Loucy (cell line): ENCODE measurements around the gene MSRB2.

Experiments used
- H2AFZ ChIP-seq: fragments of 200-600 bp; sonication (generic); 2 replicates; pipeline ENCODE4 v1.6.0; 2016; ENCODE audit warnings: antibody characterized with exemption, mild to moderate bottlenecking, low read length, moderate library complexity
- H3F3A ChIP-seq: fragments of 200-600 bp; 2 replicates; pipeline ENCODE4 v1.6.0; 2016; ENCODE audit warnings: antibody characterized with exemption, low read depth, mild to moderate bottlenecking
- H3K27me3 ChIP-seq: fragments of 200-600 bp; sonication (generic); 2 replicates; pipeline ENCODE4 v1.6.1; 2014; ENCODE audit warnings: low read length, mild to moderate bottlenecking; ENCODE audit not compliant: insufficient read depth, poor library complexity, severe bottlenecking
- H3K36me3 ChIP-seq: fragments of 200-600 bp; sonication (generic); 2 replicates; pipeline ENCODE4 v1.6.1; 2016; ENCODE audit warnings: low read length; ENCODE audit not compliant: insufficient read depth
- H3K4me1 ChIP-seq: fragments of 200-600 bp; sonication (generic); 2 replicates; pipeline ENCODE4 v1.5.1; 2014; ENCODE audit warnings: low read length, mild to moderate bottlenecking; ENCODE audit not compliant: insufficient read depth, poor library complexity, severe bottlenecking
- H3K4me2 ChIP-seq: fragments of 200-600 bp; sonication (generic); 2 replicates; pipeline ENCODE4 v1.6.0; 2014; ENCODE audit warnings: antibody characterized with exemption, low read length, low read depth, mild to moderate bottlenecking; ENCODE audit not compliant: poor library complexity, severe bottlenecking
- H3K4me3 ChIP-seq: fragments of 200-600 bp; sonication (generic); 2 replicates; pipeline ENCODE4 v1.5.1; 2014; ENCODE audit warnings: low read length, mild to moderate bottlenecking, mixed read lengths; ENCODE audit not compliant: poor library complexity, severe bottlenecking
- H3K79me2 ChIP-seq: fragments of 200-600 bp; sonication (generic); 2 replicates; pipeline ENCODE4 v1.6.1; 2014; ENCODE audit warnings: low read length; ENCODE audit not compliant: insufficient read depth
- H3K9ac ChIP-seq: fragments of 200-600 bp; sonication (generic); 2 replicates; pipeline ENCODE4 v1.6.0; 2014; ENCODE audit warnings: mild to moderate bottlenecking, low read depth, low read length, moderate library complexity; ENCODE audit not compliant: poor library complexity, severe bottlenecking
- H3K9me2 ChIP-seq: fragments of 200-600 bp; sonication (generic); replicated peaks from 2 replicates; pipeline ENCODE4 v1.6.1; 2016; ENCODE audit warnings: low read depth, low read length, mixed read lengths
- H3K9me3 ChIP-seq: fragments of 200-600 bp; sonication (generic); 2 replicates; pipeline ENCODE4 v1.6.1; 2014; ENCODE audit warnings: mild to moderate bottlenecking, antibody characterized with exemption, low read length, low read depth; ENCODE audit not compliant: insufficient read depth
- H4K20me1 ChIP-seq: fragments of 200-600 bp; sonication (generic); 2 replicates; pipeline ENCODE4 v1.6.0; 2014; ENCODE audit warnings: antibody characterized with exemption, low read length, mild to moderate bottlenecking; ENCODE audit not compliant: insufficient read depth, poor library complexity, severe bottlenecking
- CTCF ChIP-seq: fragments of 200-600 bp; sonication (generic); conservative IDR thresholded peaks from 2 replicates; pipeline ENCODE4 v1.5.1; 2014; ENCODE audit warnings: mild to moderate bottlenecking, antibody characterized with exemption, low read length
- EZH2phosphoT487 ChIP-seq: fragments of 200-600 bp; IDR thresholded peaks from 2 replicates; pipeline ENCODE4 v1.6.1; 2018; ENCODE audit warnings: antibody characterized with exemption, mild to moderate bottlenecking, moderate library complexity, borderline replicate concordance

Gene MSRB2

GRCh38 chr10:23157239-23157681, 61.9 kb downstream of the MSRB2 start:
- TF ChIP-seq CTCF, result no peak
- no peak for TF ChIP-seq EZH2phosphoT487
- H2AFZ ChIP-seq, result no peak overlapping the region
- H3F3A ChIP-seq, result peaks cover 3% of the 10 kb centered on the region; the same call in 1 of the 2 replicates
- H3K79me2 ChIP-seq, result no peaks in the 10 kb centered on the region
- H3K4me3 ChIP-seq, result no peak overlapping the region
- no peaks in the 10 kb centered on the region for H3K9me2 ChIP-seq
- H3K4me1 ChIP-seq, result peaks cover 20% of the 10 kb centered on the region
- H3K4me2 ChIP-seq, result peak overlapping the region; percentile 46
- no peaks in the 10 kb centered on the region for H3K36me3 ChIP-seq
- H3K9me3 ChIP-seq, result no peaks in the 10 kb centered on the region
- H3K9ac ChIP-seq, result no peak overlapping the region
- H3K27me3 ChIP-seq, result no peaks in the 10 kb centered on the region
- no peaks in the 10 kb centered on the region for H4K20me1 ChIP-seq

- Histone ChIP-seq H3K9ac (peak overlapping the region; percentile 35), H3K79me2 (no peaks in the 10 kb centered on the region), H3F3A (peaks cover 3% of the 10 kb centered on the region; the same call in 1 of the 2 replicates), H3K36me3 (no peaks in the 10 kb centered on the region), H3K27me3 (no peaks in the 10 kb centered on the region), H3K4me1 (peaks cover 20% of the 10 kb centered on the region), H3K9me2 (no peaks in the 10 kb centered on the region), H3K9me3 (no peaks in the 10 kb centered on the region), H3K4me3 (peak overlapping the region; percentile 59), H4K20me1 (no peaks in the 10 kb centered on the region), H2AFZ (peak overlapping the region; percentile 67), H3K4me2 (peak overlapping the region; percentile 85)
- TF ChIP-seq EZH2phosphoT487 (no peak), CTCF (no peak)
These were observed 62.5 kb downstream of the MSRB2 start for GRCh38 chr10:23157691-23158369.

GRCh38 chr10:23158370-23158769, 63.0 kb downstream of the MSRB2 start:
- Histone ChIP-seq H3K9me2 (no peaks in the 10 kb centered on the region), H3K27me3 (no peaks in the 10 kb centered on the region), H3K4me2 (peak overlapping the region; percentile 85), H3K79me2 (no peaks in the 10 kb centered on the region), H3K4me3 (peak overlapping the region; percentile 59), H4K20me1 (no peaks in the 10 kb centered on the region), H3K36me3 (no peaks in the 10 kb centered on the region), H3K9me3 (no peaks in the 10 kb centered on the region), H3K4me1 (peaks cover 20% of the 10 kb centered on the region), H3F3A (peaks cover 3% of the 10 kb centered on the region; the same call in 1 of the 2 replicates), H3K9ac (peak overlapping the region; percentile 35), H2AFZ (peak overlapping the region; percentile 67)
- no peak for TF ChIP-seq EZH2phosphoT487
- TF ChIP-seq CTCF, result peak; percentile 95
